ENCODE data around the gene LYPD3.

DNA sequence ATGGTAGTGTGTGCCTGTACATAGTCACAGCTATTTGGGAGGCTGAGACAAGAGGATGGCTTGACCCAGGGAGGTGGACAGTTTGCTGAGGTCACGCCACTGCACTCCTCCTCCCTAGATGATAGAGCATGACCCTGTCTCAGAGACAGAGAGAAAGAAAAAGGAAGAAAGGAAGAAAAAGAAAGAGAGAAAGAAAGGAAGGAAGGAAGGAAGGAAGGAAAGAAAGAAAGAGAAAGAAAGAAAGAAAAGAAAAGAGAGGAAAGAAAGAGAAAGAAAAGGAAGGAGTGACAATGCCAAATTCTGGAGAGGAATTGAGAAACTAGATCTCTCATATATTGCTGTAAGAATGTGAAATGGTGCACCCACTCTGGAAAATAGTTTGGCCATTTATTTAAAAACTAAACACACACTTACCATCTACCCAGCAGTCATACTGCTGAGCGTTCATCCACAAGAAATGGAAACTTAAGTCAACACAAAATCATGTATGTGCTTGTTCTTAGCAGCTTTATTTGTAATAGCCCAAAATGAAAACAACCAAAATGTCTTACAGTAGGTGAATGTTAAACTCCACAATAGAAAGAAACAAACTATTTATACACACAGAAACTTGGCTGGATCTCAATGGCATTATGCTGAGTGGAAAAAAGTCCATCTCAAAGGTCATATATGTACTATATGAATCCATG lies 43.3 kb downstream of the LYPD3 start:
- TF ChIP-seq POLR2AphosphoS5 (IDR thresholded peaks at IDR 0.05; ENCODE audit: low read depth, low read length) = no peak
- TF ChIP-seq POLR2A (IDR thresholded peaks at IDR 0.05; ENCODE audit: low read depth, low read length) = no peak
- TF ChIP-seq TAF1 (IDR thresholded peaks at IDR 0.05; ENCODE audit: borderline replicate concordance, low read depth, low read length) = no peak

Measured in GM12892 (cell line).